ENCODE results near the gene EML1.

The EML1 gene

DNA sequence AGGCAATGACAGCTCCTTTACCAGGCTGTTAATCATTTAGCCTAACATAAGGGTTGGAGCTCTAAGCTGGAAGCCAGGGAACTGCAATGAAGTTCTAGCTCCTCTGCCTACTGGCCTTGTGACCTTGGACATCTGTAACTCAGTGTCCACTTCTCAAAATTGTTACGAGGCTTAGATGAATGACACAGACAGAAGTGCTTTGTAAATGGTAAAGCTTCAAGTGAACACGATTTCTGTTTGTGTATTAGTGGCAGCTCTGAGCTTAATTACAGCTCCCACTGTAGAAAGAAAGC is 122.8 kb downstream of the EML1 start:
- Mint-ChIP-seq H3K27ac (no peak overlapping the region), H3K36me3 (no peaks in the 10 kb centered on the region), H3K4me1 (ENCODE audit: low read depth) (no peaks in the 10 kb centered on the region), H3K27me3 (peaks cover 11% of the 10 kb centered on the region), H3K4me3 (no peak overlapping the region), H3K9me3 (ENCODE audit: low read depth) (no peaks in the 10 kb centered on the region)

- H3K4me3 Mint-ChIP-seq, result no peak overlapping the region
- no peak overlapping the region for H3K27ac Mint-ChIP-seq
- H3K9me3 Mint-ChIP-seq (ENCODE audit: low read depth), result no peaks in the 10 kb centered on the region
- no peaks in the 10 kb centered on the region for H3K36me3 Mint-ChIP-seq
- H3K4me1 Mint-ChIP-seq (ENCODE audit: low read depth), result no peaks in the 10 kb centered on the region
- H3K27me3 Mint-ChIP-seq, result peaks cover 4% of the 10 kb centered on the region
These were observed 125.6 kb downstream of the EML1 start for GRCh38 chr14:99918781-99919180.

DNA sequence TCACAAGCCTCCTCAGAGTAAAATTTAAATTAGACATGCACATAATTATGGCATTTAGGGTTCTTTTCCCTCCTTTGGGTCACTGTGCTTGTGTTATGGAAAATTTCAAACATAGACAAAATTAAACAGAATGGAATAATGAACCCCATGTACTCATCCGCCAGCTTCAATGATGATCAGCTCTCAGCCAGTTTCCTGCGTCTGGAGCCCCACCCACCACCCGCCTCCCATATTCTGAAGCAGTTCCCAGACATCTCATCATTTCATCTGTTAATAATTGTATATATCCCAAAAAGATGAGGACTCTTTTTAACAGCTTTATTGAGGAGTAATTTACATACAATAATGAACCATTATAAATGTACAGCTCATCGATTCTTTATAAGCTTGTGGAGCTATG is 128.2 kb downstream of the EML1 start:
- Mint-ChIP-seq H3K4me3 (no peak overlapping the region), H3K27me3 (peaks cover 8% of the 10 kb centered on the region), H3K27ac (no peak overlapping the region), H3K36me3 (no peaks in the 10 kb centered on the region), H3K4me1 (ENCODE audit: low read depth) (no peaks in the 10 kb centered on the region), H3K9me3 (ENCODE audit: low read depth) (no peaks in the 10 kb centered on the region)

- Mint-ChIP-seq H3K27me3 (peaks cover 8% of the 10 kb centered on the region), H3K9me3 (ENCODE audit: low read depth) (peaks cover 4% of the 10 kb centered on the region)
These were observed 131.2 kb downstream of the EML1 start for GRCh38 chr14:99924379-99924778.

GRCh38 chr14:99925471-99925870 is 132.3 kb downstream of the EML1 start:
- no peak overlapping the region for H3K27ac Mint-ChIP-seq
- H3K4me3 Mint-ChIP-seq, result no peak overlapping the region
- peaks cover 4% of the 10 kb centered on the region for H3K9me3 Mint-ChIP-seq (ENCODE audit: low read depth)
- no peaks in the 10 kb centered on the region for H3K36me3 Mint-ChIP-seq
- H3K27me3 Mint-ChIP-seq, result peaks cover 8% of the 10 kb centered on the region
- H3K4me1 Mint-ChIP-seq (ENCODE audit: low read depth), result no peaks in the 10 kb centered on the region

More at GRCh38 chr14:99924379-99924778, 131.2 kb downstream of the EML1 start:
- Mint-ChIP-seq H3K4me1 (ENCODE audit: low read depth) (no peaks in the 10 kb centered on the region), H3K36me3 (no peaks in the 10 kb centered on the region), H3K27ac (no peak overlapping the region), H3K4me3 (no peak overlapping the region)

DNA sequence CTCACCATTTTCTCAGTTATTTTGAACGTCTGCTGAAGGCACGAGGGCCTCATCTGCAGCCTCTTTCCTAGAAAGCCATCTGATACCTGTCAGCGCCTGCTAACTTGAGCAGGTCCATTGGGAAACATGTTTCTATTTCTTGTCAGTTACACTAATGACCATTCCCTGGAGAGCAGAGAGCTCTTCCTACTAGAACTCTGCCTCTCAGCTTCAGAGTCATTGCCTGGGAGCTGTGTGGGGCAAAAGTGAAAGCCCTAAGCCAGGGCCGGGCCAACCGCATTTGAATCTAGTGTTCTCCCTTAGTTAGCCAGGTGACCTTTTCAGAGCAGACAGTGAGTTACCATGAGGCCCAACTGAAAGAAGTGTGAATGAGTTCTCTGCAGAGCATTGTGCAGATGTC is 135.8 kb downstream of the EML1 start:
- peaks cover 4% of the 10 kb centered on the region for H3K9me3 Mint-ChIP-seq (ENCODE audit: low read depth)
- H3K36me3 Mint-ChIP-seq, result no peaks in the 10 kb centered on the region
- no peak overlapping the region for H3K27ac Mint-ChIP-seq
- H3K4me1 Mint-ChIP-seq (ENCODE audit: low read depth), result no peaks in the 10 kb centered on the region
- H3K4me3 Mint-ChIP-seq, result no peak overlapping the region
- H3K27me3 Mint-ChIP-seq, result peaks cover 6% of the 10 kb centered on the region

- H3K27ac Mint-ChIP-seq, result no peak overlapping the region
- no peaks in the 10 kb centered on the region for H3K4me1 Mint-ChIP-seq (ENCODE audit: low read depth)
- H3K27me3 Mint-ChIP-seq, result peaks cover 6% of the 10 kb centered on the region
- H3K36me3 Mint-ChIP-seq, result no peaks in the 10 kb centered on the region
- no peak overlapping the region for H3K4me3 Mint-ChIP-seq
- H3K9me3 Mint-ChIP-seq (ENCODE audit: low read depth), result peaks cover 4% of the 10 kb centered on the region
These were observed 136.4 kb downstream of the EML1 start for GRCh38 chr14:99929601-99930000.

- Mint-ChIP-seq H3K9me3 (ENCODE audit: low read depth) (peaks cover 4% of the 10 kb centered on the region), H3K27me3 (peaks cover 4% of the 10 kb centered on the region), H3K27ac (no peak overlapping the region), H3K4me1 (ENCODE audit: low read depth) (no peaks in the 10 kb centered on the region), H3K36me3 (no peaks in the 10 kb centered on the region), H3K4me3 (no peak overlapping the region)
These were observed 137.4 kb downstream of the EML1 start for GRCh38 chr14:99930420-99931274.

DNA sequence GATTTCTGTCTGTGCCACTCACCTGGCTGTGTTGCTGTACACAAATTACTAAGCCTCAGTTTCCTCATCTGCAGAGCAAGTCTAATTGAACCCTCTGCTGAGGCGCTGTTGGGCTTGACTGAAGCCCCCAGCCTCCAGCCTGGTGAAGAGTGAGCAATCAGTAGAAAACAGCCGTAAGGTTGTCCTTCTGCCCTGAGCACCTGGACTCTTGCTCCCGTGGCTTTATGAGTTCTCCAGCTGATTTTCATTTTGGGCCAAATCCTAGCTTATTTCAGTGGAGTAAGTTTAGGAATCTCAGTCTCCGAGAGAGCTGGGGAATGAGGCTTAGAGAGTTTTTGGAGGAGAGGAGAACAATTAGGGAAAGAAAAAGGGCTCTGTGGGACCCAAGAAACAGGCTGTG is 138.1 kb downstream of the EML1 start:
- H3K27ac Mint-ChIP-seq, result no peak overlapping the region

DNA sequence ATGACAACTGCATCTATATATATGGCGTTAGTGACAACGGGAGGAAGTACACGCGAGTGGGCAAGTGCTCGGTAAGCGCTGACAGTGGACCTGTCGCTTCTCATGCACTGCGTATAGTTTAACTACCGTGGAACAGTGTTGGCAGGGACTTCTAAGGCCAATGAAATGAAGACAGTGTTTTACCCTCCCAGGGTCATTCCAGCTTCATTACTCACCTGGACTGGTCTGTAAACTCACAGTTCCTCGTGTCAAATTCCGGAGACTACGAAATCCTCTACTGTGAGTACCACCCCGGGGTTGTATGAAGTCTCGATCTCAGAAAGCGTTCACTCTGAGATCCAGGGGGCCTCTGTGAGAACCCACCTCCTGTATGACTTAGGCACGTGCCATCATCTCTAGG is 142.8 kb downstream of the EML1 start:
- Mint-ChIP-seq H3K36me3 (no peaks in the 10 kb centered on the region), H3K4me3 (no peak overlapping the region), H3K27ac (no peak overlapping the region), H3K9me3 (ENCODE audit: low read depth) (no peaks in the 10 kb centered on the region), H3K27me3 (no peaks in the 10 kb centered on the region), H3K4me1 (ENCODE audit: low read depth) (no peaks in the 10 kb centered on the region)

More for the DNA sequence above, 138.1 kb downstream of the EML1 start:
- Mint-ChIP-seq H3K4me3 (no peak overlapping the region), H3K36me3 (no peaks in the 10 kb centered on the region), H3K27me3 (no peaks in the 10 kb centered on the region), H3K9me3 (ENCODE audit: low read depth) (peaks cover 4% of the 10 kb centered on the region), H3K4me1 (ENCODE audit: low read depth) (no peaks in the 10 kb centered on the region)

- H3K27ac Mint-ChIP-seq, result no peak overlapping the region
- no peaks in the 10 kb centered on the region for H3K4me1 Mint-ChIP-seq (ENCODE audit: low read depth)
- H3K36me3 Mint-ChIP-seq, result no peaks in the 10 kb centered on the region
- no peak overlapping the region for H3K4me3 Mint-ChIP-seq
- no peaks in the 10 kb centered on the region for H3K9me3 Mint-ChIP-seq (ENCODE audit: low read depth)
- H3K27me3 Mint-ChIP-seq, result no peaks in the 10 kb centered on the region
These were observed 143.7 kb downstream of the EML1 start for GRCh38 chr14:99936738-99937474.

- H3K27ac Mint-ChIP-seq, result no peak overlapping the region
- no peaks in the 10 kb centered on the region for H3K4me1 Mint-ChIP-seq (ENCODE audit: low read depth)
- H3K36me3 Mint-ChIP-seq, result no peaks in the 10 kb centered on the region
- H3K27me3 Mint-ChIP-seq, result no peaks in the 10 kb centered on the region
- H3K9me3 Mint-ChIP-seq (ENCODE audit: low read depth), result no peaks in the 10 kb centered on the region
- no peak overlapping the region for H3K4me3 Mint-ChIP-seq
These were observed 144.4 kb downstream of the EML1 start for GRCh38 chr14:99937475-99938244.

- Mint-ChIP-seq H3K36me3 (no peaks in the 10 kb centered on the region), H3K27me3 (no peaks in the 10 kb centered on the region), H3K9me3 (ENCODE audit: low read depth) (no peaks in the 10 kb centered on the region), H3K27ac (no peak overlapping the region), H3K4me1 (ENCODE audit: low read depth) (no peaks in the 10 kb centered on the region), H3K4me3 (no peak overlapping the region)
These were observed 145.2 kb downstream of the EML1 start for GRCh38 chr14:99938376-99938775.

DNA sequence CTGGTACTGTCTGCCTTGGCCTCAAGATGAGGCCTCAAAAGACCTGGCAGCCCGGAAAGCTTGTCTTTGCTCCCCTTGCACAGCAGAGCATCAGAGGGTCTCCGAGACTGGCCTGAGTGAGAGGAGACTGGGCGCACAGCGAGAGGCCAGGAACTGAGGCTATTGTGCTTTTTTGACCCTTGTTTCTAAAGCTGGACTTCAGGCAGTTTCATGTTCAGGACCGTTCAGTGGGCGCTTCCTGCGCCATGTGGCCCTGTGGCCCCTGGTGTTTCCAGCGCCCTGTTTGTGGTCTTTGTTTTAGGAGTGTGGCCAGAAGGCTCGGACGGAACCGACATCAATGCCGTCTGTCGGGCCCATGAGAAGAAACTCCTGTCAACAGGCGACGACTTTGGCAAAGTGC is 145.7 kb downstream of the EML1 start:
- H3K27me3 Mint-ChIP-seq, result no peaks in the 10 kb centered on the region
- H3K27ac Mint-ChIP-seq, result no peak overlapping the region
- H3K36me3 Mint-ChIP-seq, result no peaks in the 10 kb centered on the region
- no peak overlapping the region for H3K4me3 Mint-ChIP-seq
- no peaks in the 10 kb centered on the region for H3K9me3 Mint-ChIP-seq (ENCODE audit: low read depth)
- H3K4me1 Mint-ChIP-seq (ENCODE audit: low read depth), result no peaks in the 10 kb centered on the region

DNA sequence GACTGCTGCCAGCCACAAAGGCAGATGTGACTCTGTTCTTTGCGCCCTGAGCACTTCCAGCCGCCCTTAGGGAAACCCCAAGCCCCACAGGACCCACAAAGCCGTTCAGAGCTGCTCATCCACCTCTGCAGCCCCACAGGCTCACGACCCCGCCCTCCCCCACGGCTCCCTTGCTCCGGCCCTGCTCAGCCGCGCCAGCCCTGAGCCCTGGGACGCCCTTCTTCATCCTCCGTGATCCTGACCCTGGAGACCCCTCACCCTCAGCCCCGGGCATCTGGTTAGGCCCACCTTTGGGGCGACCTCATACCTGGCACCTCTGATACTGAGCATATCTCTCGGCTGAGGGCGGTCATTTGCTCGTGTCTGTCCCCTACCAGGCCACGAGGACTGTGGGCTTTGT is 146.2 kb downstream of the EML1 start:
- no peak overlapping the region for H3K4me3 Mint-ChIP-seq
- H3K9me3 Mint-ChIP-seq (ENCODE audit: low read depth), result no peaks in the 10 kb centered on the region
- H3K27ac Mint-ChIP-seq, result no peak overlapping the region
- H3K4me1 Mint-ChIP-seq (ENCODE audit: low read depth), result no peaks in the 10 kb centered on the region
- no peaks in the 10 kb centered on the region for H3K27me3 Mint-ChIP-seq
- no peaks in the 10 kb centered on the region for H3K36me3 Mint-ChIP-seq
